Measurements from ENCODE around the gene MATN4. TPM values are rescaled to one million over a fixed set of nuclear protein-coding genes. Genes with fewer than 3 reads are reported as not detected.

Gene MATN4
- total RNA-seq, 1 donor from 2014 or later = 0.10 TPM

DNA sequence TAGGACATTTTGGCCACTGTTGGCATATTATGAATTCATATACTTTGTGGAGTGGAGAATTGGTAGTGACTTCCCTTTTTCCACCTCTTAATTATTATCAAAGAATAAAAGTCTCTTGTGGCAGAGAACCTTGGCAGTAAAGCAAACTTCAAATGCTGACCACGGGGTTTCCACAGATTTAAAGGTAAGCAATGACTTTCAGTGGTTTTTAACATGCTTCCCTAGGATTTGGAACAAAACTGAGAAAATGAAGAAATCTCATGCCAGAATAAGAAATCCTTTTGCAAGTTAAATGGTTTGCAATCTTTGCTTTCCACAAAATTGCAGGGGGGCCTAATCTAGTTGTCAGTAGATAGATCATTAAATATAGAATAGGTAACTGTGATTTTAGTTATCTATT lies 42.1 kb upstream of the MATN4 start:
- Mint-ChIP-seq H3K27ac (ENCODE audit: unreplicated experiment) (no peak overlapping the region), H3K4me1 (ENCODE audit: low read depth) (peaks cover 44% of the 10 kb centered on the region), H3K9me3 (ENCODE audit: low read depth) (no peaks in the 10 kb centered on the region), H3K4me3 (ENCODE audit: unreplicated experiment) (no peak overlapping the region), H3K36me3 (ENCODE audit: low read depth) (no peaks in the 10 kb centered on the region), H3K27me3 (ENCODE audit: low read depth) (no peaks in the 10 kb centered on the region)
- TF ChIP-seq, protein P1, sequence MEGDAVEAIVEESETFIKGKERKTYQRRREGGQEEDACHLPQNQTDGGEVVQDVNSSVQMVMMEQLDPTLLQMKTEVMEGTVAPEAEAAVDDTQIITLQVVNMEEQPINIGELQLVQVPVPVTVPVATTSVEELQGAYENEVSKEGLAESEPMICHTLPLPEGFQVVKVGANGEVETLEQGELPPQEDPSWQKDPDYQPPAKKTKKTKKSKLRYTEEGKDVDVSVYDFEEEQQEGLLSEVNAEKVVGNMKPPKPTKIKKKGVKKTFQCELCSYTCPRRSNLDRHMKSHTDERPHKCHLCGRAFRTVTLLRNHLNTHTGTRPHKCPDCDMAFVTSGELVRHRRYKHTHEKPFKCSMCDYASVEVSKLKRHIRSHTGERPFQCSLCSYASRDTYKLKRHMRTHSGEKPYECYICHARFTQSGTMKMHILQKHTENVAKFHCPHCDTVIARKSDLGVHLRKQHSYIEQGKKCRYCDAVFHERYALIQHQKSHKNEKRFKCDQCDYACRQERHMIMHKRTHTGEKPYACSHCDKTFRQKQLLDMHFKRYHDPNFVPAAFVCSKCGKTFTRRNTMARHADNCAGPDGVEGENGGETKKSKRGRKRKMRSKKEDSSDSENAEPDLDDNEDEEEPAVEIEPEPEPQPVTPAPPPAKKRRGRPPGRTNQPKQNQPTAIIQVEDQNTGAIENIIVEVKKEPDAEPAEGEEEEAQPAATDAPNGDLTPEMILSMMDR (IDR thresholded peaks at IDR 0.05) = no peak
- DNase-seq (ENCODE audit: low spot score) = no peak

DNA sequence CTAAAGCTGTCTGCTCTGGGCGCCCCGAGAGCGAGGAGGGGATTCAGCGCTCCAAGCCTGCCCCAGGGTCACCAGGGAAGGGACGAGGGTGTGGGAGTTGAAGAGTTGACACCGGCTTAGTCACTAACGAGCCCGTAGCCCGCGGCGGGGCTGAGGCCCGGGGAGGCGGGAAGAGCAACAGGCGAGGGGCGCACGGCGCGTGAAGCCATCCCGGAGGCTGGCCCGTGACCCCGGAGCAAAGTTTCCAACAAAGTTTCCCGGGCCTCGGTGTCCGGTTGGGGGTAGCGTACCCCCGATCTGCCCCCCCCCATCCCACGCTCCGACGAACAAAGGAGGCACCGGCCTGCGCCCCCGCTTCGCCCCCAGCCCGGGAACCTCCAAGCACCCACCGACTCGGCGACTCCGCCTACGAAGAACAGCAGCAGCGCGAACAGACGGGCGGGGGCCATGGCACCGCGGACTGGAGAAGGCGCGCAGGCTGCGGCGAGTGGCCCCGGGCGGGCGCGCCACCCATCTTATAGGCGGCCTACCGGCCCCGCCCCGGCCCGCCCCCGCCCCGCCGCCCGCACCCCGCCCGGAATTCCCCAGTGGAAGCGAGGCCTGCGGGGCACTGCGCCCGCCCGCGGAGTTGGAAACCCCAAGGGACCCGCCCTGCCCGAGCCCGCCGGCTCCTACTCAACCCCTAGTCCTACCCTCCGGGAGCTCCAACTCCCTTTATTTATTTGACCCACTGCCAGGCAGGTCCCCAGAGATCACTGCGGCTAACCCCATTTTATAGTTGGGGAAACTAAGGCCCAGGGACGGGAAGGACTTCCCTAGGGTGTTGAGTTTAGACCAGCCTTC lies 40.1 kb upstream of the MATN4 start, which contains the start of gene SDC4:
TSS of gene SDC4 (minus strand) at position 489 of the 843 bp plus-strand sequence. CDS start at position 449, 40 bp downstream.
- H3K4me1 Mint-ChIP-seq (ENCODE audit: low read depth) = peaks cover 51% of the 10 kb centered on the region
- peak within 1 kb of the TSS; percentile 79 for H3K4me3 Mint-ChIP-seq (ENCODE audit: unreplicated experiment)

DNA sequence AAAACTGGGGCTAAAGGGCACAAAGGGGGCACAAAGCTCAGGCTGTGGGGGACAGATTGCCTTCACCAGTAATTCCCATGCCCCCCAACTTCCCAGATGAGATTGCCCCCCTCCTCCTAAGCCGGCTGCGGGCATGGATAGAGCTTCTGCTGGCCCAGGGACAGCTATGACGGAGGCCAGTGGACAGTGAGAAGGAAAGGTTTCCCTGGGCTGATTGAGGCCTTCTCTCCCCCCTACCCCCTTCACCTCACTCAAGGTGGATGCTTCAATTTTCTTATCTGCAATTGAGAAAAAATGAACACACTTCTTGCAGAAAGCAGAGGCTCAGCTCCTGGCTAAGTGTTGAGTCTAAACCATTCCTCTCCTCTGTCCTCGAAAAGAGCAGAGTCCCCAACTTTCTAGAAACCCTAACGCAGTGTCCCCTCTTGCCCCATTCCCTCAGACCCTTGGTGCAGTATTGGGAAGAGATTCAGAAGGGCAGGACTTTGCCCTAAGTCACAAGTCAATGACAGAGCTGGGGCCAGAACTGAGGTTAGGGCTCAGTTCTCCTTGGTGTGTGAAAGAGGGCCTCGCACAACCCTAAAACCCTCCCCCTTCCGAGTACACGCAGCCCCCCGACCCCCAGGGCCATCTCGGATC lies 39.3 kb upstream of the MATN4 start:
- peaks cover 58% of the 10 kb centered on the region for H3K4me1 Mint-ChIP-seq (ENCODE audit: low read depth)
- H3K36me3 Mint-ChIP-seq (ENCODE audit: low read depth) = no peaks in the 10 kb centered on the region
- H3K27ac Mint-ChIP-seq (ENCODE audit: unreplicated experiment) = peak overlapping the region; percentile 83
- TF ChIP-seq, protein P1 (IDR thresholded peaks at IDR 0.05) = no peak
- DNase-seq (ENCODE audit: low spot score) = no peak
- H3K9me3 Mint-ChIP-seq (ENCODE audit: low read depth) = no peaks in the 10 kb centered on the region
- H3K4me3 Mint-ChIP-seq (ENCODE audit: unreplicated experiment) = peak overlapping the region; percentile 79
- no peaks in the 10 kb centered on the region for H3K27me3 Mint-ChIP-seq (ENCODE audit: low read depth)

More for the DNA sequence above, 40.1 kb upstream of the MATN4 start, which contains the start of gene SDC4:
- Mint-ChIP-seq H3K27me3 (ENCODE audit: low read depth) (no peaks in the 10 kb centered on the region), H3K9me3 (ENCODE audit: low read depth) (no peaks in the 10 kb centered on the region), H3K27ac (ENCODE audit: unreplicated experiment) (peak within 1 kb of the TSS; percentile 83), H3K36me3 (ENCODE audit: low read depth) (no peaks in the 10 kb centered on the region)
- no peak for DNase-seq (ENCODE audit: low spot score)
- TF ChIP-seq, protein P1 (IDR thresholded peaks at IDR 0.05) = no peak

DNA sequence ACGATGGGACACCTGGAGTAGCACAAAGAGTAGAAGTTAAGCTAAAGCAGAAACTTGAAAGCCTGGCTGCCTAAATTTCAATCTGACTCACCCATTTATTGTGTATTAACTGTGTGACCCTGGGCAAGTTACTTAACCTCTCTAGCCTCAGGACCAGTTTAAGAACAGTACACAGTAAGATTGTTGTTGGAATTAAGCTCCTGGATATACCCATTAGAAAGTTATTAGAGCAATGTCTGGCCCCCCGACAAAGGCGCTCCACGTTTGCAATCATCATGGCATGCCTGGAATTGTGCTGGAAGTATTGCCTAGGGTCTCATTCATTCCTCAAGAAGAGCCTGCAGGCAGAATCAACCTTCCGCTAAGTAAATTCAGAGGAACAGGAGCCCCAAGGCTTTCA lies 38.8 kb upstream of the MATN4 start:
- no peaks in the 10 kb centered on the region for H3K9me3 Mint-ChIP-seq (ENCODE audit: low read depth)
- peak overlapping the region; percentile 83 for H3K27ac Mint-ChIP-seq (ENCODE audit: unreplicated experiment)
- no peaks in the 10 kb centered on the region for H3K36me3 Mint-ChIP-seq (ENCODE audit: low read depth)
- no peak for DNase-seq (ENCODE audit: low spot score)
- peaks cover 64% of the 10 kb centered on the region for H3K4me1 Mint-ChIP-seq (ENCODE audit: low read depth)
- H3K4me3 Mint-ChIP-seq (ENCODE audit: unreplicated experiment) = peak overlapping the region; percentile 79
- TF ChIP-seq, protein P1 (IDR thresholded peaks at IDR 0.05) = no peak
- H3K27me3 Mint-ChIP-seq (ENCODE audit: low read depth) = no peaks in the 10 kb centered on the region

DNA sequence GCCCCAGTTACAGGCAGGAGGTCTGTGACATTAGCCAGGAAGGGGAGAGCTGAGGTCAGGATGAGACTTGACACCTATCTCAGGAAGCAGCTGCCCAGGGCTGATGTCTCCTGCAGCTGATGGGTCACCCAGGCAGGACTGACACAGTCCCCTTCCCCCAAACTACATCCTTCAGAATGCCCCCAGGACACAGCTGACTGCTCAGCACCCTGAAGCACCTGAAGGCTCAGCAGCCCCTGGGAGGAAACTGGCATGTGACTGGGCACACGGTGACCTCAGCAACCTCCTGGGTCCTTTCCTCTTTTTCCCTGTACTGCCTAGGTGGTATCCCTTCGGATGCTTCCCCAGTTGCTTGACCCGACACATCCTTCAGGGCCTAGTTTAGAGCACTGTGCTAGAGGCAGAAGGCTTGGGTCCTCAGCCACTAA lies 38.2 kb upstream of the MATN4 start:
- H3K27ac Mint-ChIP-seq (ENCODE audit: unreplicated experiment) = no peak overlapping the region
- no peak for DNase-seq (ENCODE audit: low spot score)
- TF ChIP-seq, protein P1 (IDR thresholded peaks at IDR 0.05) = no peak
- H3K4me3 Mint-ChIP-seq (ENCODE audit: unreplicated experiment) = no peak overlapping the region
- no peaks in the 10 kb centered on the region for H3K27me3 Mint-ChIP-seq (ENCODE audit: low read depth)
- H3K9me3 Mint-ChIP-seq (ENCODE audit: low read depth) = no peaks in the 10 kb centered on the region
- no peaks in the 10 kb centered on the region for H3K36me3 Mint-ChIP-seq (ENCODE audit: low read depth)
- peaks cover 69% of the 10 kb centered on the region for H3K4me1 Mint-ChIP-seq (ENCODE audit: low read depth)
